Body of pancreas (tissue), 4 donors: Measurements from ENCODE around the gene GORASP1.

Experiments used
- CTCF ChIP-seq, 7 experiments: fragments of 450-650 bp in 4 of 7; fragments of 200-600 bp in 3 of 7; sonication (generic) in 3 of 7; IDR thresholded peaks; one replicate each; pipeline ENCODE4 v1.5.1; 2016 to 2019; ENCODE audit warnings: antibody characterized with exemption in 7 of 7
- POLR2A ChIP-seq, 3 donors: fragments of 450-650 bp; IDR thresholded peaks; one replicate each; pipeline ENCODE4 v1.6.1; 2016; ENCODE audit warnings: antibody characterized with exemption in 3 of 3, mild to moderate bottlenecking in 2 of 3

- TF ChIP-seq CTCF (IDR thresholded peaks at IDR 0.05), result no peak
- TF ChIP-seq POLR2A (IDR thresholded peaks at IDR 0.05), result no peak
Observed at GRCh38 chr3:39079530-39079929, 27.9 kb downstream of the GORASP1 start.
